ENCODE results near the gene POLR3E.

Gene POLR3E

DNA sequence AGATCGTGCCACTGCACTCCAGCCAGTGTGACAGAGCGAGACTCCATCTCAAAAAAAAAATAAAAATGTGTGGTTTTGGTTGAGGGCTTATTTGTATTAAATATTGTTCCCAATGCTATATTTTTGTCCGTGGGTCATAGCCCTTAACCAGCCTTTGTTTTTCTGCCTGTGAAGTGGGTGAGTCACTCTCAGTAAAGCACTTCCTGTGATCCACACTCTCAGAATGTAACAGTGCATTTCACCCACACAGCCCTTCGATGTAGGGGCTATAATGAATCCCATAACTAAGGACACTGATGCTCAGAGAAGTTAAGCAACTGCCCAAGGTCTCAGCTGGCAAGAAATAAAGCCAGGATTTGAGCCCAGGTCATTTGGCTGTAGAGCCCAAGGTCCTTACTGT lies 34.7 kb upstream of the POLR3E start:
- DNase-seq (ENCODE audit: low read depth), result no peak
- H3K4me3 ChIP-seq (ENCODE audit: low read depth, low read length), result no peak overlapping the region
- TF ChIP-seq, protein P1, sequence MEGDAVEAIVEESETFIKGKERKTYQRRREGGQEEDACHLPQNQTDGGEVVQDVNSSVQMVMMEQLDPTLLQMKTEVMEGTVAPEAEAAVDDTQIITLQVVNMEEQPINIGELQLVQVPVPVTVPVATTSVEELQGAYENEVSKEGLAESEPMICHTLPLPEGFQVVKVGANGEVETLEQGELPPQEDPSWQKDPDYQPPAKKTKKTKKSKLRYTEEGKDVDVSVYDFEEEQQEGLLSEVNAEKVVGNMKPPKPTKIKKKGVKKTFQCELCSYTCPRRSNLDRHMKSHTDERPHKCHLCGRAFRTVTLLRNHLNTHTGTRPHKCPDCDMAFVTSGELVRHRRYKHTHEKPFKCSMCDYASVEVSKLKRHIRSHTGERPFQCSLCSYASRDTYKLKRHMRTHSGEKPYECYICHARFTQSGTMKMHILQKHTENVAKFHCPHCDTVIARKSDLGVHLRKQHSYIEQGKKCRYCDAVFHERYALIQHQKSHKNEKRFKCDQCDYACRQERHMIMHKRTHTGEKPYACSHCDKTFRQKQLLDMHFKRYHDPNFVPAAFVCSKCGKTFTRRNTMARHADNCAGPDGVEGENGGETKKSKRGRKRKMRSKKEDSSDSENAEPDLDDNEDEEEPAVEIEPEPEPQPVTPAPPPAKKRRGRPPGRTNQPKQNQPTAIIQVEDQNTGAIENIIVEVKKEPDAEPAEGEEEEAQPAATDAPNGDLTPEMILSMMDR (IDR thresholded peaks at IDR 0.05; ENCODE audit: control insufficient read depth, extremely low read depth, insufficient read depth), result no peak

DNA sequence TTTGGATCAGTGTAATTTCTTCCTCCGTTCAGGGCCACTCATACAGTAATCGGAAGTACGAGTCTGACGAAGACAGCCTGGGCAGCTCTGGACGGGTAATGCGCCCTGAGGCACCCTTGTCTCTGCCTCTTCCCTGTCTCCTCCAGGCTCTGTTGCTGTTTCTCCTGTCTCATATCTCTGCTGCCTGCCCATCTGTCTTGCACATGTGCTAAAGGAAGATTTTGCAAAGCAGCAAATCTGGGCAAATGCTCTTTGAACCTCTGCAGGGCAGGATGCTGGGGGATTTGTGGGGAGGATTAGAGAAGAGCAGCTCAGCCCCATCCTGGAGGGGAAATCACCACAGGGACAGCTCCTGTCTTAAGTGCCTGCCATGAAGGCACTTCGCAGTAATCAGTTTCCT lies 32.4 kb upstream of the POLR3E start:
- no peak for DNase-seq (ENCODE audit: low read depth)
- no peak overlapping the region for H3K4me3 ChIP-seq (ENCODE audit: low read depth, low read length)
- TF ChIP-seq, protein P1 (IDR thresholded peaks at IDR 0.05; ENCODE audit: control insufficient read depth, extremely low read depth, insufficient read depth), result no peak

DNA sequence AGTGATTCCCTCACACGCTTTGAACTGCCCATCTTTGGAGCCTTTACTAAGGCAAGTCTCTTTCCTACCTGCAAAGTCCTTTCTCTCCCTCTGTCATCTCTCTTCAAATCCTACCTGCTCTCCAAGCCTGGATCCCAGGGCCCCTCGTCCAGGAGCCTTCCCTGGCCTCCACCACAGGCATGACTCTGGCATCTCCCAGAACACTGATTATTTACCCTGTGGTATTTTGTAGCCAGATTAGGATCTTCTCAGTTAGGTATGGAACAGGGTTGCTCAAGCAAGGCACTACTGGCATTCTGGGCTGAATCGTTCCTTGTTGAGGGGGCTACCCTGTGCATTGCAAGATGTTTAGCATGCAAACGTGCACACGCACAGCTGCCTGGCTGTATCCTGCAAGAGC lies 31.9 kb upstream of the POLR3E start:
- DNase-seq (ENCODE audit: low read depth), result no peak
- H3K4me3 ChIP-seq (ENCODE audit: low read depth, low read length), result no peak overlapping the region
- TF ChIP-seq, protein P1 (IDR thresholded peaks at IDR 0.05; ENCODE audit: control insufficient read depth, extremely low read depth, insufficient read depth), result no peak

DNA sequence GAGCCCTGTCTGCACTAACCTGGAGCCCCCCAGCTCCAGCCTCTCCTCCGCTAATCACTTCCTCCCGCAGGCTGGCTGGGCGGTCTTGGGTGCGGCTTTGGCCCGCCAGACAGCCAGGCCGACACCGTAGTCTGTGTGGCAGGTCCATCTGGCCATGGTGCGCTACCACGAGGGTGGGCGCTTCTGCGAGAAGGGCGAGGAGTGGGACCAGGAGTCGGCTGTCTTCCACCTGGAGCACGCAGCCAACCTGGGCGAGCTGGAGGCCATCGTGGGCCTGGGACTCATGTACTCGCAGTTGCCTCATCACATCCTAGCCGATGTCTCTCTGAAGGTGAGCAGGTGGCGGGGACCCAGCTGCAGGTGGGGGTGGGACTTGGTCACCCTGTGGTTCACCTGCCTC lies 30.7 kb upstream of the POLR3E start:
- DNase-seq (ENCODE audit: low read depth), result no peak

DNA sequence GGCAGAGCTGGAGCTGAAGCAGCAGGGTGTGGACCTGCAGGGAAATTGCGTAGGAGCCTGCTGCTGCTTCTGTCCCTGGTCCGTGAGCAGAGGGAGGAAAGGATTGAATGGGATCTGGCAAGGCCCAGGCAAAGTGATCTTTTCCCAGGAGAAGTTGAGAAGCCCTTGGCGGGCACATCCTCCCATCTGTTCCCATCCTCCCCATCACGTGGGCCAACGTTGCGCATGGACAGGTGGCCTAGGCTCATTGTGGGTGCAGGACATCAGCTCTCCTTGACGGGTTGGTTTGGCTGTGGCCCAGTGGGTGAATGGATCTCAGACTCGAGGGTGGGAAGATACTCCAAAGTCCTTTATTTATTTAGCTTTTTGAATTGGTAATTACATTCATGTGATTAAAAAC lies 29.4 kb upstream of the POLR3E start:
- TF ChIP-seq, protein P1 (IDR thresholded peaks at IDR 0.05; ENCODE audit: control insufficient read depth, extremely low read depth, insufficient read depth), result no peak
- no peak overlapping the region for H3K4me3 ChIP-seq (ENCODE audit: low read depth, low read length)
- no peak for DNase-seq (ENCODE audit: low read depth)

More for the DNA sequence above, 30.7 kb upstream of the POLR3E start:
- TF ChIP-seq, protein P1 (IDR thresholded peaks at IDR 0.05; ENCODE audit: control insufficient read depth, extremely low read depth, insufficient read depth), result no peak
- H3K4me3 ChIP-seq (ENCODE audit: low read depth, low read length), result no peak overlapping the region

DNA sequence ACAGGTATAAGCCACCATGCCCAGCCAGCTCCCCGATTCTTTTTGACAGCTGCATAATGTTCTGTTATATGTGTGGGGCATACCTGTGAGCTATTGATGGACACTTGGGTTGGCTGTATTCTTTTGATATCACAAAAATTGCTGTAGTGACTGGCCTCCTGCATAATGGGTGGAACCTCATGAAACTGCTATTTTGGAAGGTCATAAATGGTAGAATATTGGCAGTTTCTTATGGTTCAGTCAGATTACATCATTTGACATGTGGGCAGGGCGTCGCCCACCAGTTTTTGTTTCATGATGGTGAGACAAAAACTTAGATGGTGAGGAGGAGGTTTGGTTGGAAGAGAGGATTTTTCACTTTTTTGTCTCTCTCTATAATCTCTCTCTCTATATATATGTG lies 26.7 kb upstream of the POLR3E start:
- TF ChIP-seq, protein P1 (IDR thresholded peaks at IDR 0.05; ENCODE audit: control insufficient read depth, extremely low read depth, insufficient read depth), result no peak
- H3K4me3 ChIP-seq (ENCODE audit: low read depth, low read length), result no peak overlapping the region
- DNase-seq (ENCODE audit: low read depth), result no peak

DNA sequence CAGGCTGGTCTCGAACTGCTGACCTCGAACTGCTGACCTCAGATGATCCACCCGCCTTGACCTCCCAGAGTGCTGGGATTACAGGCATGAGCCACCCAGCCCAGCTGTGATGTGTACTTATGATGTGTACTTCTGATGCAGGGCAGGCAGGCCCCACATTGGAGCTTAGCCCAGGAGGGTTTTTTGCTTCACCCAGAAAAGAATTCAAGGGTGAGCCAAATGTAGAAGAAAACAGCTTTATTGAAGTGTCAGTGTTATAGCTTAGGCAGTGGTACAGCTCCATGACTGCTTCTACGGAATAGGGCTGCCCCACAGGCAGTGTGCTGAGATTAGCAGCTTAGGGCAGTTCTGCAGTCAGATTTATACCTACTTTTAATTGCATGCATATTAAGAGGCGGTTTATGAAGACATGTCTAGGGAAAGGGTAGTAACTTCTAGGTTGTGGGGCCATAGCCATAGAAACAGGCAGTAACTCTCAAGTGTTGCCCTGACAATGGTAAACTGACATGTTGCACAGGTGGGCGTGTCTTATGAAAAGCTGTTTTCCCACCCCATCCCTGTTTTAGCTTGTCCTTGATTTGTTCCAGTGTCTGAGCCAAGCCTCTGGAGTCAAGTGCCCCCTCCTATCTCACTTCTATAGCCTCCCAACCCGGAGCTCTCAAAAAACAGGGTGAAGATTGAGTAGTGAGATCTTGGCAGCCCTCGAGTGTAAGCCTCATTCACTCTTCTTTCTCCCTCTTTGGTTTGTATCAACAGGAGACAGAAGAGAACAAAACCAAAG lies 24.1 kb upstream of the POLR3E start:
- DNase-seq (ENCODE audit: low read depth), result no peak
- TF ChIP-seq, protein P1 (IDR thresholded peaks at IDR 0.05; ENCODE audit: control insufficient read depth, extremely low read depth, insufficient read depth), result no peak
- no peak overlapping the region for H3K4me3 ChIP-seq (ENCODE audit: low read depth, low read length)
